ELR (cell line): ENCODE results near the gene ZNF362.

Experiments
- DNase-seq: peaks from one replicate; pipeline ENCODE4 v3.0.0-alpha.2; 2015; ENCODE audit warnings: low read depth

ZNF362 gene

GRCh38 chr1:33327587-33328325, 71.5 kb downstream of the ZNF362 start:
- peak; percentile 94 for DNase-seq

GRCh38 chr1:33328817-33329216, 72.5 kb downstream of the ZNF362 start:
- DNase-seq, result no peak

- DNase-seq, result no peak
Observed at GRCh38 chr1:33329600-33330305, 73.5 kb downstream of the ZNF362 start.

- DNase-seq, result no peak
Observed at GRCh38 chr1:33330361-33330890, 74.1 kb downstream of the ZNF362 start.

GRCh38 chr1:33330906-33331305, 74.6 kb downstream of the ZNF362 start:
- no peak for DNase-seq

- peak; percentile 68 for DNase-seq
Observed at GRCh38 chr1:33331444-33332356, 75.4 kb downstream of the ZNF362 start.

GRCh38 chr1:33332357-33332789, 76.1 kb downstream of the ZNF362 start:
- no peak for DNase-seq

GRCh38 chr1:33332881-33333280, 76.6 kb downstream of the ZNF362 start:
- no peak for DNase-seq

GRCh38 chr1:33334081-33334552, 77.8 kb downstream of the ZNF362 start:
- peak; percentile 57 for DNase-seq

GRCh38 chr1:33335020-33335419, 78.7 kb downstream of the ZNF362 start:
- DNase-seq, result no peak

- DNase-seq, result no peak
Observed at GRCh38 chr1:33336580-33336979, 80.3 kb downstream of the ZNF362 start.

- no peak for DNase-seq
Observed at GRCh38 chr1:33337441-33337840, 81.1 kb downstream of the ZNF362 start.

- DNase-seq, result no peak
Observed at GRCh38 chr1:33338048-33338439, 81.8 kb downstream of the ZNF362 start.

GRCh38 chr1:33338440-33339211, 82.3 kb downstream of the ZNF362 start:
- DNase-seq, result peak; percentile 70

- DNase-seq, result peak; percentile 39
Observed at GRCh38 chr1:33339413-33339812, 83.1 kb downstream of the ZNF362 start.

GRCh38 chr1:33341190-33341589, 84.9 kb downstream of the ZNF362 start:
- DNase-seq, result peak; percentile 23

GRCh38 chr1:33342041-33342723, 85.9 kb downstream of the ZNF362 start:
- DNase-seq, result peak; percentile 98

- DNase-seq, result no peak
Observed at GRCh38 chr1:33343539-33343938, 87.2 kb downstream of the ZNF362 start.

GRCh38 chr1:33344896-33345560, 88.7 kb downstream of the ZNF362 start:
- DNase-seq, result no peak

- DNase-seq, result no peak
Observed at GRCh38 chr1:33346533-33346926, 90.2 kb downstream of the ZNF362 start.
